ENCODE data around the gene TTR.

TTR gene

GRCh38 chr18:31643003-31643402 lies 51.3 kb downstream of the TTR start:
- H3K9ac ChIP-seq (ENCODE audit: low read depth, low read length, poor library complexity, severe bottlenecking) = no peak overlapping the region
- no peaks in the 10 kb centered on the region for H3K27me3 ChIP-seq (ENCODE audit: insufficient read depth, low read length, poor library complexity, severe bottlenecking)
- peaks cover 3% of the 10 kb centered on the region for H3F3A ChIP-seq (ENCODE audit: low read depth)
- H3K4me3 ChIP-seq (ENCODE audit: low read length, poor library complexity, severe bottlenecking) = no peak overlapping the region
- H3K9me2 ChIP-seq (replicated peaks; ENCODE audit: low read depth, low read length) = no peaks in the 10 kb centered on the region
- peaks cover 9% of the 10 kb centered on the region for H4K20me1 ChIP-seq (ENCODE audit: insufficient read depth, low read length, poor library complexity, severe bottlenecking)
- H3K36me3 ChIP-seq (ENCODE audit: insufficient read depth, low read length) = peaks cover 26% of the 10 kb centered on the region; the same call in 1 of the 2 replicates
- no peak overlapping the region for H3K4me2 ChIP-seq (ENCODE audit: low read depth, low read length, poor library complexity, severe bottlenecking)
- H2AFZ ChIP-seq (ENCODE audit: low read length) = no peak overlapping the region
- H3K4me1 ChIP-seq (ENCODE audit: insufficient read depth, low read length, poor library complexity, severe bottlenecking) = peaks cover 30% of the 10 kb centered on the region
- no peaks in the 10 kb centered on the region for H3K9me3 ChIP-seq (ENCODE audit: insufficient read depth, low read depth, low read length)
- no peak for TF ChIP-seq EZH2phosphoT487 (IDR thresholded peaks at IDR 0.05; ENCODE audit: borderline replicate concordance)
- TF ChIP-seq CTCF (conservative IDR thresholded peaks at IDR 0.05; ENCODE audit: low read length) = no peak
- peaks cover 32% of the 10 kb centered on the region; the same call in 1 of the 2 replicates for H3K79me2 ChIP-seq (ENCODE audit: insufficient read depth, low read length)

- H3K36me3 ChIP-seq (ENCODE audit: insufficient read depth, low read length) = peaks cover 23% of the 10 kb centered on the region; the same call in 1 of the 2 replicates
- no peak overlapping the region for H2AFZ ChIP-seq (ENCODE audit: low read length)
- peaks cover 41% of the 10 kb centered on the region; the same call in 1 of the 2 replicates for H3K79me2 ChIP-seq (ENCODE audit: insufficient read depth, low read length)
- H4K20me1 ChIP-seq (ENCODE audit: insufficient read depth, low read length, poor library complexity, severe bottlenecking) = peaks cover 9% of the 10 kb centered on the region
- H3F3A ChIP-seq (ENCODE audit: low read depth) = peaks cover 3% of the 10 kb centered on the region
- no peaks in the 10 kb centered on the region for H3K27me3 ChIP-seq (ENCODE audit: insufficient read depth, low read length, poor library complexity, severe bottlenecking)
- H3K9ac ChIP-seq (ENCODE audit: low read depth, low read length, poor library complexity, severe bottlenecking) = no peak overlapping the region
- H3K9me2 ChIP-seq (replicated peaks; ENCODE audit: low read depth, low read length) = no peaks in the 10 kb centered on the region
- TF ChIP-seq CTCF (conservative IDR thresholded peaks at IDR 0.05; ENCODE audit: low read length) (no peak), EZH2phosphoT487 (IDR thresholded peaks at IDR 0.05; ENCODE audit: borderline replicate concordance) (no peak)
- peaks cover 50% of the 10 kb centered on the region for H3K4me1 ChIP-seq (ENCODE audit: insufficient read depth, low read length, poor library complexity, severe bottlenecking)
- H3K4me3 ChIP-seq (ENCODE audit: low read length, poor library complexity, severe bottlenecking) = no peak overlapping the region
- no peak overlapping the region for H3K4me2 ChIP-seq (ENCODE audit: low read depth, low read length, poor library complexity, severe bottlenecking)
- H3K9me3 ChIP-seq (ENCODE audit: insufficient read depth, low read depth, low read length) = no peaks in the 10 kb centered on the region
Observed at GRCh38 chr18:31645411-31645810, 53.7 kb downstream of the TTR start.

- no peak; the same call in 1 of the 2 replicates for TF ChIP-seq EZH2phosphoT487 (IDR thresholded peaks at IDR 0.05; ENCODE audit: borderline replicate concordance)
- peak; percentile 64 for TF ChIP-seq CTCF (conservative IDR thresholded peaks at IDR 0.05; ENCODE audit: low read length)
- H4K20me1 ChIP-seq (ENCODE audit: insufficient read depth, low read length, poor library complexity, severe bottlenecking) = peaks cover 9% of the 10 kb centered on the region
- H3K4me1 ChIP-seq (ENCODE audit: insufficient read depth, low read length, poor library complexity, severe bottlenecking) = peaks cover 57% of the 10 kb centered on the region
- H3K79me2 ChIP-seq (ENCODE audit: insufficient read depth, low read length) = peaks cover 36% of the 10 kb centered on the region; the same call in 1 of the 2 replicates
- peak overlapping the region; percentile 50 for H3K9ac ChIP-seq (ENCODE audit: low read depth, low read length, poor library complexity, severe bottlenecking)
- H3F3A ChIP-seq (ENCODE audit: low read depth) = peaks cover 3% of the 10 kb centered on the region
- H3K4me2 ChIP-seq (ENCODE audit: low read depth, low read length, poor library complexity, severe bottlenecking) = peak overlapping the region; percentile 78
- peaks cover 20% of the 10 kb centered on the region; the same call in 1 of the 2 replicates for H3K36me3 ChIP-seq (ENCODE audit: insufficient read depth, low read length)
- H2AFZ ChIP-seq (ENCODE audit: low read length) = no peak overlapping the region
- peak overlapping the region; percentile 65 for H3K4me3 ChIP-seq (ENCODE audit: low read length, poor library complexity, severe bottlenecking)
- no peaks in the 10 kb centered on the region for H3K9me2 ChIP-seq (replicated peaks; ENCODE audit: low read depth, low read length)
- no peaks in the 10 kb centered on the region for H3K9me3 ChIP-seq (ENCODE audit: insufficient read depth, low read depth, low read length)
- no peaks in the 10 kb centered on the region for H3K27me3 ChIP-seq (ENCODE audit: insufficient read depth, low read length, poor library complexity, severe bottlenecking)
Observed at GRCh38 chr18:31646332-31647126, 54.9 kb downstream of the TTR start.

All from Loucy (cell line).